Bronchial smooth muscle cell (primary cell): Measurements from ENCODE around the gene ADGRG2. TPM values are rescaled to one million over a fixed set of nuclear protein-coding genes. Genes with fewer than 3 reads are reported as not detected.

Experiments used
- total RNA-seq: library from RNA; depleted of rRNA; stranded (reverse); fragments of >200 nt; gene quantifications from 2 replicates; pipeline ENCODE4 v1.2.1, GENCODE V29; 2014

Gene ADGRG2
- under 0.01 and 0.32 TPM in 2 replicates for total RNA-seq

GRCh38 chrX:19121898-19122640 lies at the start of gene ADGRG2:
ADGRG2 (minus strand) TSS chrX:19122468; CDS start chrX:19068834, 53,634 bp downstream.

GRCh38 chrX:18983666-18984380 lies 138.4 kb downstream of the ADGRG2 start, which contains the start of gene PHKA2:
PHKA2 (minus strand) TSS chrX:18984114; CDS start chrX:18983932, 182 bp downstream.

Other genes starting within 250 kb of the ADGRG2 start
- 10.9 and 16.3 TPM in 2 replicates for gene PHKA2, start 138.4 kb downstream of the ADGRG2 start, total RNA-seq
- gene PDHA1, start 221.5 kb upstream of the ADGRG2 start, total RNA-seq = 80.7 and 106 TPM in 2 replicates